ENCODE measurements around the gene KRTAP4-5.
"Not testable (repeated sequence)": the region's sequence is repeated elsewhere in the genome, so short reads cannot be mapped to it uniquely, and the experiment has no call there.

The KRTAP4-5 gene

GRCh38 chr17:41147531-41148204 lies 2.0 kb downstream of the KRTAP4-5 start:
- TF ChIP-seq CTCF (conservative IDR thresholded peaks at IDR 0.05; ENCODE audit: low read depth, low read length) = no peak
- no peak for DNase-seq (ENCODE audit: low read depth)
- H3K4me3 ChIP-seq (ENCODE audit: low read length) = no peak overlapping the region

DNA sequence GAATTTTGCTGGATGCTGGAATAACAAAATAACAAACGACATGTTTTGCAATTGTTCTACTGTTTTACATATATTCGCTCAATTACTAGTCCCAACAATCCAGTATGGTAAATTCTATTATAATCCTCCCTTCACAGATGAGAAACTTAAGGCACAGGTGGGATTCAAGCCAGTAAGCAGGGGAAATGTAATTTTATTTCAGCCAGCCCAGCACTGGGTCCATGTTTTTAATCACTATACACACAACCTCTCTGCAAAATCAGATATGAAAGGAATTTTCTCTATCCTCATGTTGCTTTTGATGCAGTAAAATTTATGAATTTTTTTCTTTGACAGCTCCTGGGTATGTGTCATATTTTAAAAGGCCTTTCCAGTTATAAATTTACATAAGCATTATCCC lies 4.4 kb downstream of the KRTAP4-5 start:
- no peak overlapping the region for H3K4me3 ChIP-seq (ENCODE audit: low read length)
- no peak for DNase-seq (ENCODE audit: low read depth)
- TF ChIP-seq CTCF (conservative IDR thresholded peaks at IDR 0.05; ENCODE audit: low read depth, low read length) = no peak

- no peak overlapping the region for H3K4me3 ChIP-seq (ENCODE audit: low read length)
- no peak for TF ChIP-seq CTCF (conservative IDR thresholded peaks at IDR 0.05; ENCODE audit: low read depth, low read length)
- no peak for DNase-seq (ENCODE audit: low read depth)
Observed at GRCh38 chr17:41144846-41145245, 4.8 kb downstream of the KRTAP4-5 start.

DNA sequence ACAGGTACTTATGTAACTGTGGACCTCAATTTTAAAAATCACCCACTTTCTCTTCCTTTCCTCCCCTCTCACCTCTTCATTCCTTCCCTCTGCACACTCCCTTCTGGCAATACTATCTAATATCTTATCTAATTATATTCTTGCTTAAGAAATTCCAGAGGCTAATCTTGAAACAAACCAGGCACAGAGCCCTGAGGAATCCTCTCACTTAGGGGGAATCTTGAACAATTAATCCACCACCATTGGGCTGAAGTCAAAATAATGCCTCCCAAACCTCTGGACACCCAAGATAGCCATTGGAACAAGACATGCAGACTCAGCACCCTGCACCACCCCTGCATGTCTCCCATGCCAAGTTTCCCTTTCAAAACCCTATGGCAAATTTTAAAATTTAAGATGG lies 8.3 kb downstream of the KRTAP4-5 start:
- no peak overlapping the region for H3K4me3 ChIP-seq (ENCODE audit: low read length)
- TF ChIP-seq CTCF (conservative IDR thresholded peaks at IDR 0.05; ENCODE audit: low read depth, low read length) = no peak
- no peak for DNase-seq (ENCODE audit: low read depth)

GRCh38 chr17:41140360-41141131 lies 9.1 kb downstream of the KRTAP4-5 start, which contains the start of gene KRTAP4-6:
Gene KRTAP4-6 (minus strand): TSS chr17:41140544. CDS start chr17:41140487, 57 bp downstream.
- no peak for TF ChIP-seq CTCF (conservative IDR thresholded peaks at IDR 0.05; ENCODE audit: low read depth, low read length)
- DNase-seq (ENCODE audit: low read depth) = peak; percentile 73
- H3K4me3 ChIP-seq (ENCODE audit: low read length) = no peak within 1 kb of the TSS

DNA sequence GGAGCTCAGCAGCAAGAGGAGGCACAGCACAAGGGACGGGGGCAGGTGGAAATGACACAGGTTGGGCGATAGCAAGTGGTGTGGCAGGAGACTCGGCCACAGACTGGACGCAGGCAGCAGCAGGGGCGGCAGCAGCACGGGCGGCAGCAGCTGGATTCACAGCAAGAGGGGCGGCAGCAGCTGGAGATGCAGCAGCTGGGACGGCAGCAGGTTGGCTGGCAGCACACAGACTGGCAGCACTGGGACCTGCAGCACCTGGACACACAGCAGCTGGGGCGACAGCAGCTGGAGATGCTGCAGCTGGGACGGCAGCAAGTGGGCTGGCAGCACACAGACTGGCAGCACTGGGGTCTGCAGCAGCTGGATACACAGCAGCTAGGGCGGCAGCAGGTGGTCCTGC lies 9.8 kb downstream of the KRTAP4-5 start:
- H3K4me3 ChIP-seq (ENCODE audit: low read length); DNase-seq (ENCODE audit: low read depth): not testable (repeated sequence)

GRCh38 chr17:41133880-41134735 lies 15.5 kb downstream of the KRTAP4-5 start:
- no peak for DNase-seq (ENCODE audit: low read depth)
- no peak for TF ChIP-seq CTCF (conservative IDR thresholded peaks at IDR 0.05; ENCODE audit: low read depth, low read length)
- H3K4me3 ChIP-seq (ENCODE audit: low read length) = no peak overlapping the region

All from retinal pigment epithelial cell (primary cell).